Smooth muscle cell (in vitro differentiated cells): ENCODE results near the gene ARHGAP18. TPM values are rescaled to one million over a fixed set of nuclear protein-coding genes. Genes with fewer than 3 reads are reported as not detected.

Experiments
- DNase-seq: peaks from one replicate; lab custom pipeline; 2025; ENCODE audit not compliant: unreplicated experiment; lab: John Stamatoyannopoulos, UW
- H2AFZ ChIP-seq: fragments of 200-600 bp; sonication (generic); 2 replicates; pipeline ENCODE4 v1.6.0; 2016; ENCODE audit warnings: antibody characterized with exemption, low read depth, mild to moderate bottlenecking
- H3F3A ChIP-seq: fragments of 200-600 bp; sonication (generic); 2 replicates; pipeline ENCODE4 v1.6.0; 2017; ENCODE audit warnings: antibody characterized with exemption, low read depth
- H3K27ac ChIP-seq: fragments of 200-600 bp; sonication (generic); 2 replicates; pipeline ENCODE4 v1.5.1; 2016; ENCODE audit warnings: low read depth, mild to moderate bottlenecking
- H3K27me3 ChIP-seq: fragments of 200-600 bp; sonication (generic); 2 replicates; pipeline ENCODE4 v1.6.1; 2016; ENCODE audit warnings: low read depth, mild to moderate bottlenecking
- H3K36me3 ChIP-seq: fragments of 200-600 bp; sonication (generic); 2 replicates; pipeline ENCODE4 v1.5.1; 2016; ENCODE audit warnings: low read depth
- H3K4me1 ChIP-seq: fragments of 200-600 bp; sonication (generic); 2 replicates; pipeline ENCODE4 v1.5.1; 2016; ENCODE audit warnings: low read depth
- H3K4me2 ChIP-seq: fragments of 200-600 bp; sonication (generic); 2 replicates; pipeline ENCODE4 v1.6.0; 2016; ENCODE audit warnings: mild to moderate bottlenecking
- H3K4me3 ChIP-seq: fragments of 200-600 bp; sonication (generic); 2 replicates; pipeline ENCODE4 v1.5.1; 2016; ENCODE audit warnings: mild to moderate bottlenecking
- H3K79me2 ChIP-seq: fragments of 200-600 bp; sonication (generic); 2 replicates; pipeline ENCODE4 v1.6.0; 2016; ENCODE audit warnings: low read depth, mild to moderate bottlenecking
- H3K9ac ChIP-seq: fragments of 200-600 bp; sonication (generic); 2 replicates; pipeline ENCODE4 v1.6.0; 2016; ENCODE audit warnings: low read depth
- H3K9me3 ChIP-seq: fragments of 200-600 bp; sonication (generic); replicated peaks from 2 replicates; pipeline ENCODE4 v1.5.1; 2016; ENCODE audit warnings: low read depth
- H4K20me1 ChIP-seq: fragments of 200-600 bp; sonication (generic); 2 replicates; pipeline ENCODE4 v1.6.0; 2016; ENCODE audit warnings: low read depth
- CTCF ChIP-seq: fragments of 200-600 bp; sonication (generic); IDR thresholded peaks from 2 replicates; pipeline ENCODE4 v1.5.1; 2017; ENCODE audit warnings: borderline replicate concordance, mild to moderate bottlenecking, antibody characterized with exemption; ENCODE audit not compliant: insufficient read depth, poor library complexity, severe bottlenecking
- WGBS: methylation state at CpG from one replicate; pipeline ENCODE4 v1.1.7; 2016; ENCODE audit warnings: low lambda C conversion rate; 5-methylcytosine and 5-hydroxymethylcytosine counted together
- polyA plus RNA-seq: library from polyadenylated mRNA; unstranded; fragments of >200 nt; fragmentation: Nextera tagmentation; extraction: Ambion mirVana; gene quantifications from 2 replicates; pipeline ENCODE4 v1.2.1, GENCODE V29; 2016
- total RNA-seq: library from RNA; depleted of rRNA; stranded (reverse); fragments of >200 nt; gene quantifications from 2 replicates; pipeline ENCODE4 v1.2.3, GENCODE V29; 2014

ARHGAP18 gene
- total and polyA plus RNA-seq, 2 experiments from 2014 or later, result 3.2 to 9.6 TPM

GRCh38 chr6:129686941-129687627 lies 22.9 kb downstream of the ARHGAP18 start:
- H3K4me2 ChIP-seq, result no peak overlapping the region
- no peak overlapping the region for H2AFZ ChIP-seq
- no peaks in the 10 kb centered on the region for H4K20me1 ChIP-seq
- H3K79me2 ChIP-seq, result no peaks in the 10 kb centered on the region
- no peak overlapping the region for H3K4me3 ChIP-seq
- no peaks in the 10 kb centered on the region for H3K36me3 ChIP-seq
- DNase-seq, result no peak
- H3K27ac ChIP-seq, result peak overlapping the region; percentile 60
- no peak overlapping the region for H3K9ac ChIP-seq
- no peak for TF ChIP-seq CTCF
- 38% methylated on average over 7 of the region's 7 CpGs for WGBS
- no peaks in the 10 kb centered on the region for H3K9me3 ChIP-seq
- peaks cover 32% of the 10 kb centered on the region for H3F3A ChIP-seq
- H3K27me3 ChIP-seq, result no peaks in the 10 kb centered on the region
- H3K4me1 ChIP-seq, result peaks cover 11% of the 10 kb centered on the region

- no peak for TF ChIP-seq CTCF
- H3K4me1 ChIP-seq, result peaks cover 11% of the 10 kb centered on the region
- H3K4me2 ChIP-seq, result peak overlapping the region; percentile 34
- no peak overlapping the region for H3K4me3 ChIP-seq
- H3K79me2 ChIP-seq, result no peaks in the 10 kb centered on the region
- H4K20me1 ChIP-seq, result no peaks in the 10 kb centered on the region
- no peak overlapping the region for H3K9ac ChIP-seq
- 91% methylated on average over 5 of the region's 5 CpGs for WGBS
- DNase-seq, result no peak
- peaks cover 29% of the 10 kb centered on the region for H3F3A ChIP-seq
- no peaks in the 10 kb centered on the region for H3K27me3 ChIP-seq
- H3K36me3 ChIP-seq, result no peaks in the 10 kb centered on the region
- no peak overlapping the region for H2AFZ ChIP-seq
- no peaks in the 10 kb centered on the region for H3K9me3 ChIP-seq
- no peak overlapping the region for H3K27ac ChIP-seq
Observed at GRCh38 chr6:129685662-129686031, 24.3 kb downstream of the ARHGAP18 start.

- no peaks in the 10 kb centered on the region for H3K9me3 ChIP-seq
- no peaks in the 10 kb centered on the region for H4K20me1 ChIP-seq
- peaks cover 29% of the 10 kb centered on the region for H3F3A ChIP-seq
- H3K79me2 ChIP-seq, result no peaks in the 10 kb centered on the region
- no peak overlapping the region for H3K9ac ChIP-seq
- no peaks in the 10 kb centered on the region for H3K36me3 ChIP-seq
- H3K27ac ChIP-seq, result peak overlapping the region; percentile 95
- peaks cover 11% of the 10 kb centered on the region for H3K4me1 ChIP-seq
- no peak overlapping the region for H2AFZ ChIP-seq
- 88% methylated on average over 8 of the region's 8 CpGs for WGBS
- no peak overlapping the region for H3K4me3 ChIP-seq
- H3K27me3 ChIP-seq, result no peaks in the 10 kb centered on the region
- TF ChIP-seq CTCF, result no peak
- DNase-seq, result no peak
- peak overlapping the region; percentile 68 for H3K4me2 ChIP-seq
Observed at GRCh38 chr6:129684903-129685661, 24.9 kb downstream of the ARHGAP18 start.
